Mesothelial cell of epicardium (in vitro differentiated cells): ENCODE measurements around the gene TRAFD1. TPM values are rescaled to one million over a fixed set of nuclear protein-coding genes. Genes with fewer than 3 reads are reported as not detected.

Experiments
- DNase-seq, 2 experiments: peaks; one replicate each; pipeline ENCODE4 v3.0.0; 2021; ENCODE audit warnings: low spot score in 2 of 2; ENCODE audit not compliant: unreplicated experiment in 2 of 2
- H3K27ac Mint-ChIP-seq: 2 replicates; pipeline ENCODE4 v1.8.0; 2021; ENCODE audit warnings: mixed read lengths
- H3K27me3 Mint-ChIP-seq: 2 replicates; pipeline ENCODE4 v1.8.0; 2021; ENCODE audit warnings: low read depth, mixed read lengths
- H3K36me3 Mint-ChIP-seq: 2 replicates; pipeline ENCODE4 v1.8.0; 2021; ENCODE audit warnings: mixed read lengths
- H3K4me1 Mint-ChIP-seq: 2 replicates; pipeline ENCODE4 v1.8.0; 2021; ENCODE audit warnings: mixed read lengths
- H3K4me3 Mint-ChIP-seq: 2 replicates; pipeline ENCODE4 v1.8.0; 2021; ENCODE audit warnings: mild to moderate bottlenecking, moderate library complexity, mixed read lengths
- H3K9me3 Mint-ChIP-seq: 2 replicates; pipeline ENCODE4 v1.8.0; 2021; ENCODE audit warnings: mixed read lengths
- microRNA-seq: library from miRNA; unstranded; fragments of <30 nt; microRNA quantifications from one replicate; pipeline ENCODE4 v1.2.0, GENCODE V29; 2021; ENCODE audit warnings: inconsistent platforms, mixed read lengths
- total RNA-seq: library from RNA; stranded (reverse); gene quantifications from 3 replicates; pipeline ENCODE4 v1.2.1, GENCODE V29; 2021
- TF ChIP-seq, protein P1 (sequence below): fragments of 200-600 bp; sonication (generic); IDR thresholded peaks from one replicate; pipeline ENCODE4 v1.5.0; 2021; ENCODE audit warnings: antibody characterized with exemption; ENCODE audit not compliant: unreplicated experiment

The TRAFD1 gene
- total RNA-seq, 1 donor from 2014 or later: 36.5 TPM

DNA sequence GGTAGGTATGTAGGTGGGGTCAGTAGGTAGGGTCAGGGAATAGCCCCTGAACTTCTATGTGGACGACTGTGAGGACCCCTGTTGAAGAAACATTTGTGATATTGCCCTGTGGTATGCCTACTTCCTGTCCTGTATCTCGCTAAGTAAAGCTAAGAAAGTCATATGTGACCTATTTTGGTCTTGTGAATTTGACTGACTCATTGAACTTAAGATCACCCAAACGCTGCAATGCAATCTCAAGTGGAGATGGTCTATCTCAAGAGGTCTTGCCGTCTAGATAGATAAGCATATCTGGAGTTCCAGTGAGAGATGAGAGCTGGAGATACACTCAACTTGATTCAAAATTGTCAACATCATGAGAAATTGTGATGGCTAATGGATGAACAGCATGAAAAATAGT is 73.8 kb downstream of the TRAFD1 start:
- DNase-seq: no peak
- TF ChIP-seq, protein P1, sequence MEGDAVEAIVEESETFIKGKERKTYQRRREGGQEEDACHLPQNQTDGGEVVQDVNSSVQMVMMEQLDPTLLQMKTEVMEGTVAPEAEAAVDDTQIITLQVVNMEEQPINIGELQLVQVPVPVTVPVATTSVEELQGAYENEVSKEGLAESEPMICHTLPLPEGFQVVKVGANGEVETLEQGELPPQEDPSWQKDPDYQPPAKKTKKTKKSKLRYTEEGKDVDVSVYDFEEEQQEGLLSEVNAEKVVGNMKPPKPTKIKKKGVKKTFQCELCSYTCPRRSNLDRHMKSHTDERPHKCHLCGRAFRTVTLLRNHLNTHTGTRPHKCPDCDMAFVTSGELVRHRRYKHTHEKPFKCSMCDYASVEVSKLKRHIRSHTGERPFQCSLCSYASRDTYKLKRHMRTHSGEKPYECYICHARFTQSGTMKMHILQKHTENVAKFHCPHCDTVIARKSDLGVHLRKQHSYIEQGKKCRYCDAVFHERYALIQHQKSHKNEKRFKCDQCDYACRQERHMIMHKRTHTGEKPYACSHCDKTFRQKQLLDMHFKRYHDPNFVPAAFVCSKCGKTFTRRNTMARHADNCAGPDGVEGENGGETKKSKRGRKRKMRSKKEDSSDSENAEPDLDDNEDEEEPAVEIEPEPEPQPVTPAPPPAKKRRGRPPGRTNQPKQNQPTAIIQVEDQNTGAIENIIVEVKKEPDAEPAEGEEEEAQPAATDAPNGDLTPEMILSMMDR: no peak
- H3K9me3 Mint-ChIP-seq: no peaks in the 10 kb centered on the region
- no peak overlapping the region for H3K27ac Mint-ChIP-seq
- H3K4me3 Mint-ChIP-seq: no peak overlapping the region
- H3K27me3 Mint-ChIP-seq: no peaks in the 10 kb centered on the region
- H3K36me3 Mint-ChIP-seq: peaks cover 37% of the 10 kb centered on the region
- no peaks in the 10 kb centered on the region for H3K4me1 Mint-ChIP-seq

Small RNA genes lying within 50 kb of the gene (microRNA-seq; reads per million reads assigned to microRNA genes)
- not detected for gene MIR6861

Other genes with a start within 250 kb of the TRAFD1 start
- gene TMEM116, start 112.4 kb upstream of the TRAFD1 start, total RNA-seq: 12.0 to 16.5 TPM (median 16.0 TPM) in 3 replicates
- 96.6 to 97.6 TPM (median 97.5 TPM) in 3 replicates for gene ERP29, start 112.1 kb upstream of the TRAFD1 start, total RNA-seq
- gene NAA25, start 16.8 kb upstream of the TRAFD1 start, total RNA-seq: 37.3 to 43.8 TPM (median 37.4 TPM) in 3 replicates